Activated CD8-positive, alpha-beta T cell treated with anti-CD3 and anti-CD28 coated beads for 36 hours (primary cell): Measurements from ENCODE around the gene TRIP13. TPM values are rescaled to one million over a fixed set of nuclear protein-coding genes. Genes with fewer than 3 reads are reported as not detected.
"Not testable (repeated sequence)": the region's sequence is repeated elsewhere in the genome, so short reads cannot be mapped to it uniquely, and the experiment has no call there.

Source experiments
- ATAC-seq: fragments of 200-7000 bp; cut with Tn5 transposase; one replicate; pipeline ENCODE4 v1.10.0; 2021; ENCODE audit warnings: mild to moderate bottlenecking, moderate library complexity
- CTCF ChIA-PET: fragments of 350-600 bp; sonication (Branson Sonifier 250); formaldehyde crosslinking; loops from one replicate; lab custom pipeline; 2021; ENCODE audit warnings: antibody characterized with exemption; lab: Charles Lee
- POLR2A ChIA-PET: fragments of 350-600 bp; sonication (Branson Sonifier 250); formaldehyde crosslinking; loops from one replicate; lab custom pipeline; 2021; ENCODE audit warnings: antibody characterized with exemption; lab: Charles Lee
- DNase-seq: peaks from one replicate; pipeline ENCODE4 v3.0.0-alpha.2; 2020
- H3K27ac Mint-ChIP-seq: one replicate; pipeline ENCODE4 v1.8.0; 2021; ENCODE audit warnings: mild to moderate bottlenecking, mixed read lengths
- H3K27me3 Mint-ChIP-seq: one replicate; pipeline ENCODE4 v1.8.0; 2021; ENCODE audit warnings: mixed read lengths
- H3K36me3 Mint-ChIP-seq: one replicate; pipeline ENCODE4 v1.8.0; 2021; ENCODE audit warnings: low read depth, mixed read lengths
- H3K4me1 Mint-ChIP-seq: one replicate; pipeline ENCODE4 v1.8.0; 2021; ENCODE audit warnings: low read depth, mixed read lengths
- H3K4me3 Mint-ChIP-seq: one replicate; pipeline ENCODE4 v1.8.0; 2021; ENCODE audit warnings: mild to moderate bottlenecking, moderate library complexity, mixed read lengths
- H3K9me3 Mint-ChIP-seq: one replicate; pipeline ENCODE4 v1.8.0; 2021; ENCODE audit warnings: mixed read lengths
- CTCF ChIP-seq: fragments of 200-600 bp; IDR thresholded peaks from one replicate; pipeline ENCODE4 v1.8.0; 2022; ENCODE audit warnings: antibody characterized with exemption, mild to moderate bottlenecking
- intact Hi-C: fragments of 100-400 bp; cut with micrococcal nuclease; formaldehyde crosslinking; loops from one replicate; pipeline ENCODE4 v1.10.0; 2022
- total RNA-seq, 2 experiments: library from RNA; stranded (reverse); gene quantifications; one replicate each; pipeline ENCODE4 v1.2.3, GENCODE V29; 2021

The TRIP13 gene
- total RNA-seq, 2 experiments from 2014 or later: 31.0 to 36.9 TPM

GRCh38 chr5:852018-852417 lies 40.7 kb upstream of the TRIP13 start:
- no peaks in the 10 kb centered on the region for H3K9me3 Mint-ChIP-seq
- ChIA-PET CTCF (no interaction called here), POLR2A (no interaction called here)
- no peak overlapping the region for H3K4me3 Mint-ChIP-seq
- H3K4me1 Mint-ChIP-seq: no peaks in the 10 kb centered on the region
- H3K36me3 Mint-ChIP-seq: no peaks in the 10 kb centered on the region
- peaks cover 1% of the 10 kb centered on the region for H3K27me3 Mint-ChIP-seq
- H3K27ac Mint-ChIP-seq: no peak overlapping the region
- intact Hi-C loops: no loop called here
- DNase-seq (no peak), ATAC-seq (no peak)
- no peak for TF ChIP-seq CTCF

DNA sequence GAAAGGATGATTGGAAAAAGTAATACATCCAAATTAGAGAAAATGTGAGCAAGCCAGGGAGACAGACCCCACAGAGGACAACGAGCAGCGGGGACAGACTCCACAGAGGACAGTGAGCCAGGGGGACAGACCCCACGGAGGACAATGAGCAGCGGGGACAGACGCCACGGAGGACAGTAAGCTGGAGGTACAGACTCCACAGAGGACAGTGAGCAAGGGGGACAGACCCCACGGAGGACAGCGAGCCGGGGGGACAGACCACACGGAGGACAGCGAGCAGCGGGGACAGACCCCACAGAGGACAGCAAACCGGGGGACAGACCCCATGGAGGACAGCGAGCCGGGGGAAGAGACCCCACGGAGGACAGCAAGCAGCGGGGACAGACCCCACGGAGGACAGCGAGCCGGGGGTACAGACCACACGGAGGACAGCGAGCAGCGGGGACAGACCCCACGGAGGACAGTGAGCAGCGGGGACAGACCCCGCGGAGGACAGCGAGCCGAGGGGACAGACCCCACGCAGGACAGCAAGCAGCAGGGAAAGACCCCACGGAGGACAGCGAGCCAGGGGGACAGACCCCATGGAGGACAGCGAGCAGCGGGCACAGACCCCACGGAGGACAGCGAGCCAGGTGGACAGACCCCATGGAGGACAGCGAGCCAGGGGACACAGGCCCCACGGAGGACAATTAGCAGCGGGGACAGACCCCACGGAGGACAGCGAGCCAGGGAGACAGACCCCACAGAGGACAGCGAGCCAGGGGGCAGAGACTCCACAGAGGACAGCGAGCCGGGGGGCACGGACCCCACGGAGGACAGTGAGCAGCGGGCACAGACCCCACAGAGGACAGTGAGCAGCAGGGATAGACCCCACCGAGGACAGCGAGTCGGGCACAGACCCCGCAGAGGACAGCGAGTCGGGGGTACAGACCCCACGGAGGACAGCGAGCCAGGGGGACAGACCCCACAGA lies 40.0 kb upstream of the TRIP13 start:
- POLR2A ChIA-PET: no interaction called here
- Mint-ChIP-seq H3K27me3 (peaks cover 1% of the 10 kb centered on the region), H3K27ac (no peak overlapping the region), H3K4me3 (no peak overlapping the region), H3K36me3 (no peaks in the 10 kb centered on the region), H3K9me3 (no peaks in the 10 kb centered on the region), H3K4me1 (no peaks in the 10 kb centered on the region)
- intact Hi-C loops: no loop called here
- DNase-seq (no peak), ATAC-seq (no peak)
- TF ChIP-seq CTCF: no peak
- CTCF ChIA-PET: interaction anchor here (0.7 kb wide), 1 partner anchor 279 kb away, joined by 3 read pairs; no protein-coding TSS in a partner anchor

- DNase-seq, H3K4me3 Mint-ChIP-seq, intact Hi-C loops: not testable (repeated sequence)
Observed at GRCh38 chr5:853416-854090, 39.1 kb upstream of the TRIP13 start.

DNA sequence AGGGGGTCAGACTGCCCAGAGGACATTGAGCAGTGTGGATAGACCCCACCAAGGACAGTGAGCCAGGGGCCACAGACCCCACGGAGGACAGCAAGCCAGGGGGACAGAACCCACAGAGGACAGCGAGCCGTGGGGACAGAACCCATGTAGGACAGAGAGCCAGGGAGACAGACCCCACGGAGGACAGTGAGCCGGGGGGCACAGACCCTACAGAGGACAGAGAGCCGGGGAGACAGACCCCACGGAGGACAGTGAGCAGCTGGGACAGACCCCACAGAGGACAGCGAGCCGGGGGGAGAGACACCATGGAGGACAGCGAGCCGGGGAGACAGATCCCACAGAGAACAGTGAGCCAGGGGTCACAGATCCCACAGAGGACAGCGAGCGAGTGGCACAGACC lies 38.5 kb upstream of the TRIP13 start:
- ChIA-PET POLR2A (no interaction called here), CTCF (no interaction called here)
- no peaks in the 10 kb centered on the region for H3K9me3 Mint-ChIP-seq
- no peak for TF ChIP-seq CTCF
- intact Hi-C loops: no loop called here
- DNase-seq: no peak
- peaks cover 1% of the 10 kb centered on the region for H3K27me3 Mint-ChIP-seq
- no peak for ATAC-seq
- no peaks in the 10 kb centered on the region for H3K36me3 Mint-ChIP-seq
- H3K27ac Mint-ChIP-seq: no peak overlapping the region
- H3K4me3 Mint-ChIP-seq: no peak overlapping the region
- H3K4me1 Mint-ChIP-seq: no peaks in the 10 kb centered on the region

More at GRCh38 chr5:853416-854090, 39.1 kb upstream of the TRIP13 start:
- H3K27ac Mint-ChIP-seq, H3K4me1 Mint-ChIP-seq, H3K9me3 Mint-ChIP-seq, H3K36me3 Mint-ChIP-seq, POLR2A ChIA-PET, H3K27me3 Mint-ChIP-seq, ATAC-seq: not testable (repeated sequence)
- CTCF ChIA-PET: interaction anchor here (0.7 kb wide), 1 partner anchor 280 kb away, joined by 3 read pairs; no protein-coding TSS in a partner anchor

- Mint-ChIP-seq H3K4me3 (no peak overlapping the region), H3K4me1 (no peaks in the 10 kb centered on the region), H3K27me3 (peaks cover 1% of the 10 kb centered on the region), H3K27ac (no peak overlapping the region), H3K9me3 (no peaks in the 10 kb centered on the region), H3K36me3 (no peaks in the 10 kb centered on the region)
- intact Hi-C loops: no loop called here
- POLR2A ChIA-PET: no interaction called here
- DNase-seq (no peak), ATAC-seq (no peak)
- CTCF ChIA-PET: no interaction called here
- TF ChIP-seq CTCF: no peak
Observed at GRCh38 chr5:854966-855743, 37.5 kb upstream of the TRIP13 start.
